ENCODE data around the gene AKAP6.
"Not testable (repeated sequence)": the region's sequence is repeated elsewhere in the genome, so short reads cannot be mapped to it uniquely, and the experiment has no call there.

AKAP6 gene

DNA sequence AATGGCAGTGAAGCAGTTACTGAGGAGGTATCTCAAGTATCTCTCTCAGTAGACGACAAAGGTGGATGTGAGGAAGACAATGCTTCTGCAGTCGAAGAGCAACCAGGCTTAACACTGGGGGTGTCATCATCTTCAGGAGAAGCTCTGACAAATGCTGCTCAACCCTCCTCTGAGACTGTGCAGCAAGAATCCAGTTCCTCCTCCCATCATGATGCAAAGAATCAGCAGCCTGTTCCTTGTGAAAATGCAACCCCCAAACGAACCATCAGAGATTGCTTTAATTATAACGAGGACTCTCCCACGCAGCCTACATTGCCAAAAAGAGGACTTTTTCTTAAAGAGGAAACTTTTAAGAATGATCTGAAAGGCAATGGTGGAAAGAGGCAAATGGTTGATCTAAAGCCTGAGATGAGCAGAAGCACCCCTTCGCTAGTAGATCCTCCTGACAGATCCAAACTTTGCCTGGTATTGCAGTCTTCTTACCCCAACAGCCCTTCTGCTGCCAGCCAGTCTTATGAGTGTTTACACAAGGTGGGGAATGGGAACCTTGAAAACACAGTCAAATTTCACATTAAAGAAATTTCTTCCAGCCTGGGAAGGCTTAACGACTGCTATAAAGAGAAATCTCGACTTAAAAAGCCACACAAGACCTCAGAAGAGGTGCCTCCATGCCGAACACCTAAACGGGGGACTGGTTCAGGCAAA, 216.6 kb downstream of the AKAP6 start:
- no peak for DNase-seq

- no peak for DNase-seq
These were observed 217.1 kb downstream of the AKAP6 start for GRCh38 chr14:32546246-32546645.

DNA sequence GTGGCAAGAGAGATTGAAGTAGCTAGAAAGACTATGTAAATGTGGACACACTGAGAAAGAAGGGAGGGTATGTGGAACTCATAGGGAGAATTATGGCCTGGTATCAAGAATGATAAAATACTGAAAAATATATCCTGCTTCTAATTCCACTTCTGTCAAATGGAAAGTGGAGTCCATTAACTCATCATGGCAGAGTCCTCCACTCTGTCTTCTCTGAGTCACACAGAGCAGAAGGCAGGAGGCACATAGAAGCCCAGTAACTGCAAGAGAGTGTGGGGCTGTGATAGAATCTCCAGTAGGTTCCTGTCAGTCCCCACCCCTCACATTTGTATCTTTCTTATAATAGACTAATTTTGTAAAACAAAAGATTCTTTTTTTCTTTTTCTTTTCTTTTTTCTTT, 223.7 kb downstream of the AKAP6 start:
- no peak for DNase-seq

GRCh38 chr14:32559048-32559447, 229.9 kb downstream of the AKAP6 start:
- DNase-seq: no peak

GRCh38 chr14:32559590-32559989, 230.5 kb downstream of the AKAP6 start:
- DNase-seq: no peak

GRCh38 chr14:32560209-32560857, 231.2 kb downstream of the AKAP6 start:
- DNase-seq: peak in 1 of 5 experiments; percentile 56

DNA sequence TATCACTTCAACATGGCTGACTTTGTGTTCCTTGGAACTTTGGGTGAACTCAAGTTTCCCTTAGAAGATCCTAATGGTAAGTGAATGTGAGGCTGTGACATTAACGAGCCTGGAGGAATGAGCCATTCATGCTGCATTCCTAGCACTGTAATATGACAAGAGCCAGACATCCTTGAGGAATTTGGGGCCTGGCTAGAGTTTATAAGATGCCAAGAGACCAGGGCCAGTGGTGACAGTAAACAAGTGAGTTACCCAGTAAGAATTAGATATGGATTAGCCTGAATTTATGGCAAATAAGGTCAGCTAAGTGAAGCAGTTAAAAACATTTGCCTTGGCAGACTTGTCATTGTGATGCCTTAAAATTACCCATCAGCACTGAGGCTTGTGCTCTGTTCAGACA, 232.4 kb downstream of the AKAP6 start:
- no peak for DNase-seq

- peak in 1 of 5 experiments; percentile 40 for DNase-seq
These were observed 235.5 kb downstream of the AKAP6 start for GRCh38 chr14:32564596-32564995.

- no peak for DNase-seq
These were observed 236.2 kb downstream of the AKAP6 start for GRCh38 chr14:32565256-32565655.

GRCh38 chr14:32567543-32568384, 238.7 kb downstream of the AKAP6 start:
- no peak for DNase-seq

DNA sequence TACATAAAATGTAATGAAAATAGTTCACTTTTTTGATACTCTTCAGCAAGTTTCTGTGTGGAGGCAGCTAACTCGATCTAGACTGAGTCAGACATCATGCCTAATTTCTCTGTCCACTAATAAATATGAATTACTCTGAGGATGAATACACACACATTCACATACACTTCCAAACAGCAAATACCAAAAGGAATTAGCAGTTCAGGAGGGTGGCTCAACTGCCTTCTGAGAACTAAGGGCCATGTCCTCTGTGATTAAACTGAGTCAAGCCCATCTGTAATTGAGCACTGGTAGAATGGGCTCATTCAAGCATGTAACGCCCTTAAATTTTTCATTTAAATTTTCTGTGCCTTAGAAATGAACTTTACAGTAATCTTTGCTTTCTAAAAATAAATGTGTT, 242.5 kb downstream of the AKAP6 start:
- DNase-seq: no peak

DNA sequence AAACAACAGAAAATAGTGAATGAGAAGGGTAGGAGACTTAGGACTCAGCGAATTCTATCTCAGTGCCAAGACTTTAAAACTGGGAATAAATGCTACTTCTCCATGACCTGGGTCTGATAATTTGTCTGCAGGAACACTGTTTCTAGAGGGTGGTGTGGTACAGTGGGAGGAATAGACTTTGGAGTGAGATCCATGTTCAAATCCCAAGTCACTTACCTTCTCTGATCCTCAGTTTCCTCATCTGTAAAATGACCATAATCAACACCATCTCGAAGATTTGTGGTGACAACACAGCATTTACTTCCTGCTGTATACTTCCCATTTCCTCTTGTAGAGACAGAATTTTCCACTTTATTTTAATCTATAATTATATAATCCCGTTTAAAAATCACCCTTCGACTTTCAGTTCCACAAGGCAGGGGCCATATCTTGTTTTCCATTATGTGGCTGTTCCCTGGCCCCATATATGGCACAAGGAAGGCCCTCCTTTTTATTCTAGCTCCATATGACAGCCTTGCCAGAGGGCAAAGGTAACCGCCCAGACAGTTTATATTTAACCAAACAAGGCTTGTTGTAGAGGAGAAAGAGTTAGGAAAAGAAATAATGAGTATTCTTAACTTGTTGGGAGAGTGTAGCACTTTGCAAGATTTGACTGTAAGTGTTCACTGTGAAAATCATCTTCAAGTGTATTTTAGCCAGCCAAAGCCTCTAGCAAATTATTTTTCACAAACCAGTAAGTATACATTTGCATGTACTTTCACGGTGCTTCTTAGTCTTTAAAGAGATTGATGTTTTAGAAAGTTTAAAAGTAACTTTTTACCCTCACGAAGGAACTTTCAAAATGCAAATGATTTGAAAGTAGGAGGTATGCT, 243.1 kb downstream of the AKAP6 start:
- no peak for DNase-seq

DNA sequence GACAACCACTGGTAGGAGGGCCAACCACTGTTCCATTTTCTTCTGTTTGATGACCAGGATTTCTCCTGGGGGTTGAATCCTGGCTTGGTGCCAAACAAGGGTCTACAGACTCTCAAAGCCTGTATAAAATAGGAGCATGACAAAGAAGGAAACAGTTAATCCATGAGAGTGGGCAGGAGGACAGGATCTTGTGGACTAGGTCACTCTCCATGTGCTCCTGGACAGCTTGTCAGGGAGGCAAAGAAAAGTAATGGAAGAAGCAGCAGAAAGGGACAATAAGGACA, 243.7 kb downstream of the AKAP6 start:
- no peak for DNase-seq

DNA sequence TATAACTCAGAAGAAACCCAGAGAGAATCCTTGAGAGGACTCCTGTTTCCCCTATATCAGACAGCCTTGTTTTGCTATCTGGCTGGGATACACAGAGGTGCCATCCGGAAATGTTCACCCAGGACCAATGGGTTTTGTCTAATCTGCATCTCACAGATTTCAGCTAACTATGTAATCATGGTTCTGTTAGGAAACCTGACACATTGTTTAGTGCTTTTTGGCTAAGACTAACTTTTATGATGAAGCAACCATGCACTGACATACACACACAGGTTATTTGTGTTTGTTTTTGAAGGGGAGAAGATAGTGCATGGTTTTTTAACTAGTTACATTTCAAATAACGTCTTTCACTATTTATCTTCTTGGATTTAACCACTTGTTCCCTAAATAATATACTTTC, 245.2 kb downstream of the AKAP6 start:
- DNase-seq: no peak

- DNase-seq: peak in 2 of 5 experiments; percentile 9 to 51
These were observed 247.1 kb downstream of the AKAP6 start for GRCh38 chr14:32576088-32576795.

- DNase-seq: no peak
These were observed 247.9 kb downstream of the AKAP6 start for GRCh38 chr14:32576977-32577376.

DNA sequence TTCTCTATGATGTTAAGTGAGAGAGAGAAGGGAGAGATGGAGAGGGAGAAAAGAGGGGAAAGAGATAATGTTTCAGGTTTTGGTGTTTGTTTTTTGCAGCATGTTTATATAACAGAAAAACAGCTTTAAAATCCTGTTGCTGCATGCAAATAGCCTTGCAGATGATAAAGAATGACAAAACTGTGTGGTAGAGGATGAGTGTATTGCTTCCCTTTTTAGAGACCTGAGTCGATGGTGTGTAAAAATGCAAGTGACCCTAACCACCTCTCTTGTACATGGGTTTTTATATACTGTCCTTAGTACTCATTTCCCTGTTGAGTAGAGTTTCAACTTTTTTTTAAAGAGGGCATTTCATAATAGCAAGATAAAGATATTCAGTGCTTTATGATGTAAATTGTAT, 249.1 kb downstream of the AKAP6 start:
- DNase-seq: peak in 1 of 5 experiments; percentile 2

GRCh38 chr14:32583427-32583826, 254.3 kb downstream of the AKAP6 start:
- DNase-seq: not testable (repeated sequence)

- no peak for DNase-seq
These were observed 255.0 kb downstream of the AKAP6 start for GRCh38 chr14:32584079-32584478.

DNA sequence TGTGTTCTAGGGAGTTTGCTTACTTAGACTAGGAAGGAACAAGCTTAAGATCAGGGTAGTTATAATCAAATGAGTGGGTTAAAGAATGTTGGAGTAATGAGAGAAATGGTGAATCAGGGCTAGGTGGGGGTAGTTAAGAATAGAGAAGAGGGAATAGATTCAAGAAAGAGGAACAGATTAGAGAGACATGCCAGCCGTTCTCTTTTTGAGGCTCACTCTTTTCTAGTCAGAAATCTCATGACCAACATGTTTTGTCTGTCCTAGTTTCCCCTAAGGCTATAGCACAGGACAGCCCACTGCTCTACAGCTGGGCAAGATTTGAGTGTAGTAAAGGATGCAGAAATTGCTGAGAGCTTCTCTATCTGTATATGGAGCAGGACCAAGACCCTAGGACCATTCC, 258.4 kb downstream of the AKAP6 start:
- no peak for DNase-seq

DNA sequence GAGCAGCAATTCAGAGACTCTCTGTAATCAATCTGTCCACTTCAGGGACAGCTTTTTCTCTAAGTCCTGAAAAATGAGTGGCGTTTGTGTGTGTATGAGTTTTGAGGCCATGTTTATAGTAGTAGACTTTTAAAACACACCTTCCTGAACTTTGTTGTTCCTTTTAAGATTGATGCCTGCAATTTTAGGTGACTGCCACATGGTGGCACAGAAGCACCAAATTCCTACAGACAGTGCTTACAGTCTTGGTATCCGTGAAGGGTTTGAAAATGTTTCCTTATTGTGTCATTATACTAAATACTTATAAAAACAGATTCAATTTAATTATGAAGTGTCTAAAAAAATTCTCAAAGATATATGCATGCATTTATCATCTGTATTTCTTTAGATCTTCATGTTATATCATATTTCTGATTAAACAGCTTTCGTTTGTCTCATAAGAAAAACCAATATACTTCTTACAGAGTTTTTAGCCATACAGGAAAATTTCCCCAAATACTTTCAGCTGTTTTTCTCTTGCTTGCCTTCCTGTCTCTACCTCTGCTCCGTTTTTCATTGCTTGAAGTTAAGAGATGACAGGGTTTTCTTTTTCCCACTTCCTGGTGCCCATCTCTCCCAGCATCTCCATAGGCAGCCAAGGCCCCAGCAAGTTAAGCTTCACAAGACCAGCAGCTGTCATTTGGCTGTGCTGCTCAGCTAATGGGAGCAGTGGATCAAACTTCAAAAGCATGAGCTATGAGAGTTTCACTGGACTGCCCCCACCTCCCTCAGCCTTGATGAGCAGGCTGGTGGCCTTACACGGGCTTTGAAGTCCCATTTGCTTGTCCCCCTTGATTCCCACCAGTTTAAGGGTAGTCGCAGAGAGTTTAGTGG, 259.6 kb downstream of the AKAP6 start:
- DNase-seq: peak in 1 of 5 experiments; percentile 10
